ENCODE data around the gene ACP2. TPM values are rescaled to one million over a fixed set of nuclear protein-coding genes. Genes with fewer than 3 reads are reported as not detected.

Gene ACP2
- polyA plus RNA-seq, 2 of the 4 experiments (the other 2 are of a cell fraction) = 13.6 to 19.7 TPM

- Histone ChIP-seq H3K4me2 (peak overlapping the region; percentile 27), H3K4me3 (no peak overlapping the region), H3K9me3 (no peaks in the 10 kb centered on the region), H3K4me1 (peaks cover 45% of the 10 kb centered on the region), H3K27ac (peak overlapping the region in 1 of 2 experiments; percentile 73; a peak in 3 of 6 replicates)
- CTCF ChIA-PET = interaction anchor here (0.5 to 11.9 kb wide), 11 partner anchors 9 to 406 kb away, joined by 3 to 101 read pairs (median 6); partner anchors contain the start of genes ACP2 and NR1H3
- 47% methylated on average over 1 of the region's 1 CpG for WGBS (ENCODE audit: missing lambda C conversion rate)
- peak in 1 of 2 experiments; percentile 24; a peak in 1 of 4 replicates for TF ChIP-seq CEBPB (IDR thresholded peaks at IDR 0.05)
- TF ChIP-seq HOXB5 (CRISPR knock-in tag; IDR thresholded peaks at IDR 0.05) = no peak
- no peak for FAIRE-seq
- no peak for ATAC-seq
- POLR2A ChIA-PET = interaction anchor here (0.9 to 1.1 kb wide), 2 partner anchors 9 to 12 kb away, joined by 3 to 4 read pairs; no protein-coding TSS in a partner anchor
- no peak for DNase-seq (ENCODE audit: low read depth in 1 of 2, low spot score in 1 of 2)
Measured at GRCh38 chr11:47220401-47220821, 28.2 kb downstream of the ACP2 start.

GRCh38 chr11:47216121-47216798 lies 32.4 kb downstream of the ACP2 start:
- DNase-seq (ENCODE audit: low read depth in 1 of 2, low spot score in 1 of 2) (peak; percentile 62), FAIRE-seq (no peak), ATAC-seq (peak; percentile 60 to 61)
- WGBS (ENCODE audit: missing lambda C conversion rate) = under 1% methylated on average over 12 of the region's 12 CpGs
- Histone ChIP-seq H3K27ac (peak overlapping the region; percentile 96 to 99), H3K4me3 (peak overlapping the region; percentile 77), H3K4me2 (peak overlapping the region; percentile 92), H3K9me3 (no peaks in the 10 kb centered on the region), H3K4me1 (peaks cover 49% of the 10 kb centered on the region)
- CTCF ChIA-PET = interaction anchor here (0.8 to 11.9 kb wide), 9 partner anchors 9 to 139 kb away, joined by 3 to 101 read pairs (median 9); partner anchors contain the start of genes ARFGAP2, NR1H3 and PACSIN3
- POLR2A ChIA-PET = interaction anchor here (0.8 to 3.2 kb wide), 7 partner anchors 18 to 43 kb away, joined by 3 to 50 read pairs (median 5); partner anchors contain the start of gene ACP2
- TF ChIP-seq FOSL2 (IDR thresholded peaks at IDR 0.05) (peak; percentile 17; the same call in 1 of the 2 replicates), FOSL2 (CRISPR knock-in tag; IDR thresholded peaks at IDR 0.05) (peak; percentile 67; the same call in 1 of the 2 replicates), CBX8 (IDR thresholded peaks at IDR 0.05) (no peak), CHD2 (IDR thresholded peaks at IDR 0.05; ENCODE audit: low read length, partially characterized antibody) (no peak), CTCF (IDR thresholded peaks at IDR 0.05) (peak; percentile 18; the same call in 1 of the 3 replicates), HMGXB4 (CRISPR knock-in tag; IDR thresholded peaks at IDR 0.05; ENCODE audit: borderline replicate concordance) (no peak), CEBPB (IDR thresholded peaks at IDR 0.05) (0 out of 4 replicates have a peak, but pooled peaks of 1 of the 2 experiments have one; percentile 26), GATA3 (IDR thresholded peaks at IDR 0.05; ENCODE audit: borderline replicate concordance) (peak; percentile 52; the same call in 1 of the 2 replicates), SMC3 (IDR thresholded peaks at IDR 0.05) (peak; percentile 46), RAD21 (conservative IDR thresholded peaks at IDR 0.05 in 1 of 2, IDR thresholded peaks at IDR 0.05 in 1 of 2) (peak in 1 of 2 experiments; percentile 20; a peak in 1 of 5 replicates)
- TF ChIP-seq, protein P1, sequence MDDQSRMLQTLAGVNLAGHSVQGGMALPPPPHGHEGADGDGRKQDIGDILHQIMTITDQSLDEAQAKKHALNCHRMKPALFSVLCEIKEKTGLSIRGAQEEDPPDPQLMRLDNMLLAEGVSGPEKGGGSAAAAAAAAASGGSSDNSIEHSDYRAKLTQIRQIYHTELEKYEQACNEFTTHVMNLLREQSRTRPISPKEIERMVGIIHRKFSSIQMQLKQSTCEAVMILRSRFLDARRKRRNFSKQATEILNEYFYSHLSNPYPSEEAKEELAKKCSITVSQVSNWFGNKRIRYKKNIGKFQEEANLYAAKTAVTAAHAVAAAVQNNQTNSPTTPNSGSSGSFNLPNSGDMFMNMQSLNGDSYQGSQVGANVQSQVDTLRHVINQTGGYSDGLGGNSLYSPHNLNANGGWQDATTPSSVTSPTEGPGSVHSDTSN (IDR thresholded peaks at IDR 0.05) = peak; percentile 51; the same call in 1 of the 2 replicates
- TF ChIP-seq, protein P2, sequence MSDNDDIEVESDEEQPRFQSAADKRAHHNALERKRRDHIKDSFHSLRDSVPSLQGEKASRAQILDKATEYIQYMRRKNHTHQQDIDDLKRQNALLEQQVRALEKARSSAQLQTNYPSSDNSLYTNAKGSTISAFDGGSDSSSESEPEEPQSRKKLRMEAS (IDR thresholded peaks at IDR 0.05) = peak; percentile 70

DNA sequence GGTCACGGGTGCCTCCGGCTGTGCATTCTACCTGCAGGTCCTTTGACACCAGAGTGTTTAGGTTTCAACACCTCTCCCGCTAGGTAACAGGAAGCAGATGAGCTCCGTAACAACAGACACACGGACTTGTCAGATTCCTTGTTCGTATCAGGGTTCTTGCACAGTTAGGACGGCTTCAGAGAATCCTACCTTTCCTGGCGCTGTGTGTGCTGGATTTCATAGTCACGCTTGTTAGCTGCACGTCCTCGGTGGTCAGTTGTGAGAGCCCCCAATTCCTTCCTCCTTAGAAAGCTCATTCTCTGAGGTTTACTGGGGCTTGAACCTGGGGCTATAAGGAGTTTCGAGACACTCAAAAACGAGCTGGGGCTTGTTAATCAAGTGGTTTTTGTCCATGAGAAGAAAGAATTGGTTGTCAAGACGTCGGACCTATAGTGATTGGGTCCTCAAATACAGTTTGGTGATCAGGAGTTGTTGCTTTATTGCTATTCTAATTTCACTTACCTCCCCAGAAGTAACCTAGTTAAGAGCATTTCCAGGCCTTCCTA lies 33.2 kb downstream of the ACP2 start:
- FAIRE-seq (no peak), ATAC-seq (no peak; a peak in 1 of 6 replicates), DNase-seq (ENCODE audit: low read depth in 1 of 2, low spot score in 1 of 2) (peak in 1 of 2 experiments; percentile 45)
- WGBS (ENCODE audit: missing lambda C conversion rate) = 4% methylated on average over 13 of the region's 15 CpGs
- H3K4me1 ChIP-seq = peaks cover 43% of the 10 kb centered on the region
- POLR2A ChIA-PET = interaction anchor here (0.6 to 3.2 kb wide), 17 partner anchors 10 to 152 kb away, joined by 3 to 60 read pairs (median 11); partner anchors contain the start of genes ACP2 and PACSIN3
- CTCF ChIA-PET = interaction anchor here (0.6 to 11.9 kb wide), 16 partner anchors 8 to 637 kb away, joined by 3 to 101 read pairs (median 4); partner anchors contain the start of genes ACP2, ARFGAP2, NR1H3 and PACSIN3
- H3K4me3 ChIP-seq = peak overlapping the region; percentile 77
- peak overlapping the region; percentile 96 to 99 for H3K27ac ChIP-seq
- peak overlapping the region; percentile 92 for H3K4me2 ChIP-seq
- no peaks in the 10 kb centered on the region for H3K9me3 ChIP-seq
- no peak for TF ChIP-seq ELK1 (IDR thresholded peaks at IDR 0.05; ENCODE audit: low read depth, low read length)
- TF ChIP-seq POLR2AphosphoS2 (conservative IDR thresholded peaks at IDR 0.05; ENCODE audit: low read length) = no peak
- TF ChIP-seq, protein P3, sequence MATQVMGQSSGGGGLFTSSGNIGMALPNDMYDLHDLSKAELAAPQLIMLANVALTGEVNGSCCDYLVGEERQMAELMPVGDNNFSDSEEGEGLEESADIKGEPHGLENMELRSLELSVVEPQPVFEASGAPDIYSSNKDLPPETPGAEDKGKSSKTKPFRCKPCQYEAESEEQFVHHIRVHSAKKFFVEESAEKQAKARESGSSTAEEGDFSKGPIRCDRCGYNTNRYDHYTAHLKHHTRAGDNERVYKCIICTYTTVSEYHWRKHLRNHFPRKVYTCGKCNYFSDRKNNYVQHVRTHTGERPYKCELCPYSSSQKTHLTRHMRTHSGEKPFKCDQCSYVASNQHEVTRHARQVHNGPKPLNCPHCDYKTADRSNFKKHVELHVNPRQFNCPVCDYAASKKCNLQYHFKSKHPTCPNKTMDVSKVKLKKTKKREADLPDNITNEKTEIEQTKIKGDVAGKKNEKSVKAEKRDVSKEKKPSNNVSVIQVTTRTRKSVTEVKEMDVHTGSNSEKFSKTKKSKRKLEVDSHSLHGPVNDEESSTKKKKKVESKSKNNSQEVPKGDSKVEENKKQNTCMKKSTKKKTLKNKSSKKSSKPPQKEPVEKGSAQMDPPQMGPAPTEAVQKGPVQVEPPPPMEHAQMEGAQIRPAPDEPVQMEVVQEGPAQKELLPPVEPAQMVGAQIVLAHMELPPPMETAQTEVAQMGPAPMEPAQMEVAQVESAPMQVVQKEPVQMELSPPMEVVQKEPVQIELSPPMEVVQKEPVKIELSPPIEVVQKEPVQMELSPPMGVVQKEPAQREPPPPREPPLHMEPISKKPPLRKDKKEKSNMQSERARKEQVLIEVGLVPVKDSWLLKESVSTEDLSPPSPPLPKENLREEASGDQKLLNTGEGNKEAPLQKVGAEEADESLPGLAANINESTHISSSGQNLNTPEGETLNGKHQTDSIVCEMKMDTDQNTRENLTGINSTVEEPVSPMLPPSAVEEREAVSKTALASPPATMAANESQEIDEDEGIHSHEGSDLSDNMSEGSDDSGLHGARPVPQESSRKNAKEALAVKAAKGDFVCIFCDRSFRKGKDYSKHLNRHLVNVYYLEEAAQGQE (IDR thresholded peaks at IDR 0.05) = no peak
- no peak for TF ChIP-seq RNF2 (IDR thresholded peaks at IDR 0.05; ENCODE audit: borderline replicate concordance, low read depth)
- no peak for TF ChIP-seq CBX8 (IDR thresholded peaks at IDR 0.05)
- TF ChIP-seq HOXB13 (CRISPR knock-in tag; IDR thresholded peaks at IDR 0.05; ENCODE audit: low read depth) = no peak
- no peak for TF ChIP-seq EP300 (IDR thresholded peaks at IDR 0.05)

Measured in A549 (cell line).